ENCODE data around the gene CD8A.

- no peak for TF ChIP-seq POLR2AphosphoS5 (IDR thresholded peaks at IDR 0.05)
- no peak for TF ChIP-seq CTCF (IDR thresholded peaks at IDR 0.05)
- no peak for TF ChIP-seq POLR2A (IDR thresholded peaks at IDR 0.05)
Observed at GRCh38 chr2:86807468-86808275, 17.0 kb upstream of the CD8A start.
